Stimulated activated CD4-positive, alpha-beta T cell treated with anti-CD3 and anti-CD28 coated beads, Interleukin-2, amount 100 ng/mL, for 4 hours (primary cell): ENCODE results near the gene OCA2.

Source experiments
- DNase-seq: peaks from one replicate; pipeline ENCODE4 v3.0.0-alpha.2; 2020; ENCODE audit warnings: low read depth

The OCA2 gene

GRCh38 chr15:28118531-28118930 is 19.4 kb upstream of the OCA2 start:
- DNase-seq: no peak

DNA sequence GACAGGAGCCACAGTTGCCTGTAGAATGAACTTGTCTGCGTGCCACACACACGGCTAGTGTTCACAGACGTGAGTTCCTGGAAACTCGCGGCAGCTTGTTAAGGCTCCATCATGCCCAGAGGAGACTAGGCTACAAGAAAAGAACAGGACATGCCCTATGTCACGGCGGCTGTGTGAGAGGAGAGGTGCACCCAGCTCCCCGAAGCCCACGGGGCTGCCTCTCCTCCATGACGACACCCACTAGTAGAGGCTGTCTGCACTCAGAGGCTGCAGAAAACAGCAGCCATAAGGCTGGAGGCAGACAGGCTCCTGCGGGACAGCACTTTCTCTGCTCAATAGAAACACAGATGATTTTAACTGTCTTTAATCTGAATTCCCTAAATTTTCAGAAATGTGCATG is 19.0 kb upstream of the OCA2 start:
- no peak for DNase-seq

DNA sequence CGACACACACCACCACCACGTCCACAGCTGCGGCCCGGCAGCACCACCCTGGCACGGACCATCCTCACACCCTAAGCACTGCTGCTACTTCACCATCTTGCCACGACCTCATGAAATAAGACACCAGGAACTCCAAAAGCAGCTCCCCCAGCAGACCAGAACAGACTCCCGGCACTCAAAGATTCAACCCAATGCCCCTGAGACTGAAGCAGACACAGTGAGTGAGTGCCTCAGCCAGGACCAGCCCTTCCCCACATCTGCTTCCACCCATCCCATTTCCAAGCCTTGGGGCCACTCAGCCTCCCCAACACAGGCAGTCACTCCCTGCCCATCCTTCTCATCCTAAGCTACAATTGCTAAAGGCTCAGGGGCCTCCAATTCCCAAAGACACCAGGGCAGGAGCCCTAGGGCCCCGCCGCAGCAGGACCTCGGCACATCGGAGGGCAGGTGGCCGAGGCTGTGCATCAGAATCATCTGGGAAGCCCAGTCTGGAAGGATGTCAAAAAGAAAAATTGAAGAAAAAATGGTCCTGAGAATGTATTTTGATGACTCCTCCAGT is 18.4 kb upstream of the OCA2 start:
- DNase-seq: no peak

GRCh38 chr15:28116521-28117431 is 17.7 kb upstream of the OCA2 start:
- no peak for DNase-seq

DNA sequence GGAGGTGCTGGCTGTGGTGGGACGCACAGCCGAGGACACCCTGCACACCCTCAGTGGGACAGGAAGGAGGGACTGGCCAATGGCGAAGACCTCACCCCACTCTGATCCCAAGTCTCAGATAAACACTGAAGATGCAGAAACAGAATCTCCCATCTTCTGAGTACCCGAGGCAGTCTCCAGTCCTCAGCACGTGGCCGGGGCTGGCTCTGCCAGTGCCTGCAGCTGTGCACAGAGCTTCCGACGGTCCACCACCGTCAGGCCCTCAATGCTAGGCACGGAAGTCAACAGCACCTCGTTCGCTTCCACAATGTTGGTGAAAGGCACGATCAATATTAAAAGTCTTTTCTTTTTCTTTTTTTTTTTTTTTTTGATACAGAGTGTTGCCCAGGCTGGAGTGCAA is 16.8 kb upstream of the OCA2 start:
- no peak for DNase-seq

GRCh38 chr15:28114721-28115622 is 15.9 kb upstream of the OCA2 start:
- no peak for DNase-seq

GRCh38 chr15:28114114-28114455 is 15.0 kb upstream of the OCA2 start:
- no peak for DNase-seq

DNA sequence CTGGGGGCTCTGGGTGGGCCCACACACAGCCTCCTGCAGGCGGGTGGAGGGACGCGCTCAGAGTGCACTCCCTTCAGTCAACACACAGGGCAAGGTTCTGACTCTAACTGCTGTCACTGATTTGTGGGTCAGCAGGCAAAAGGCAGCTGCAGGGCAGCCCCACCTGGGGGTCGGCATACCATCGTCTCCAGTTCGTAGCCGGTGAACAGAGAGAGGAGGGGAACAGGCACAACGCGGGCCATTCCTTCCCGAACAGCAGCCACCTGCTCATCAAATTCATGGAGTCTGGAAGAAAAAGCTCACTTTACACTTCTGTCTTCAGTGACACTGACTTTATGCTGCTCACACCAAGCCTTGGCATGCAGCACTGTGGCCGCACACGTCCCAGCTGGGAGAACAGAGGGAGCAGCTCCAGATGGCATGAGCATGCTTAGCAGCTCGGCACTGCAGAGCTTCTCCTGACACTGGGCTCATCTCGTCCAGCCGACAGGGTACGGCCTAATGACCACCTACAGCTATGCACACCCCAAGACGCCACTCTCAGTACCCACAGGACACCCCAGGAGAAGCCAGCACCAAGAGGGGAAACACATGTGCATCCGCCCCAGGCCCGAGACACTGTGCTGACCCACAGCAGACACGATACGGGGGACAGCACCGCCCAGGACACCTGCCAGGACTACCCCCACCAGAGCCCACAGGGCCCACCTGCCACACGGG is 14.4 kb upstream of the OCA2 start:
- DNase-seq: no peak

- DNase-seq: no peak
Observed at GRCh38 chr15:28112962-28113361, 13.8 kb upstream of the OCA2 start.

- DNase-seq: no peak
Observed at GRCh38 chr15:28112101-28112760, 13.1 kb upstream of the OCA2 start.

- no peak for DNase-seq
Observed at GRCh38 chr15:28111543-28111942, 12.4 kb upstream of the OCA2 start.

- DNase-seq: no peak
Observed at GRCh38 chr15:28110481-28110881, 11.4 kb upstream of the OCA2 start.

- DNase-seq: no peak
Observed at GRCh38 chr15:28109626-28110455, 10.7 kb upstream of the OCA2 start.

- DNase-seq: no peak
Observed at GRCh38 chr15:28107904-28108275, 8.8 kb upstream of the OCA2 start.

GRCh38 chr15:28107111-28107903 is 8.2 kb upstream of the OCA2 start:
- DNase-seq: no peak

DNA sequence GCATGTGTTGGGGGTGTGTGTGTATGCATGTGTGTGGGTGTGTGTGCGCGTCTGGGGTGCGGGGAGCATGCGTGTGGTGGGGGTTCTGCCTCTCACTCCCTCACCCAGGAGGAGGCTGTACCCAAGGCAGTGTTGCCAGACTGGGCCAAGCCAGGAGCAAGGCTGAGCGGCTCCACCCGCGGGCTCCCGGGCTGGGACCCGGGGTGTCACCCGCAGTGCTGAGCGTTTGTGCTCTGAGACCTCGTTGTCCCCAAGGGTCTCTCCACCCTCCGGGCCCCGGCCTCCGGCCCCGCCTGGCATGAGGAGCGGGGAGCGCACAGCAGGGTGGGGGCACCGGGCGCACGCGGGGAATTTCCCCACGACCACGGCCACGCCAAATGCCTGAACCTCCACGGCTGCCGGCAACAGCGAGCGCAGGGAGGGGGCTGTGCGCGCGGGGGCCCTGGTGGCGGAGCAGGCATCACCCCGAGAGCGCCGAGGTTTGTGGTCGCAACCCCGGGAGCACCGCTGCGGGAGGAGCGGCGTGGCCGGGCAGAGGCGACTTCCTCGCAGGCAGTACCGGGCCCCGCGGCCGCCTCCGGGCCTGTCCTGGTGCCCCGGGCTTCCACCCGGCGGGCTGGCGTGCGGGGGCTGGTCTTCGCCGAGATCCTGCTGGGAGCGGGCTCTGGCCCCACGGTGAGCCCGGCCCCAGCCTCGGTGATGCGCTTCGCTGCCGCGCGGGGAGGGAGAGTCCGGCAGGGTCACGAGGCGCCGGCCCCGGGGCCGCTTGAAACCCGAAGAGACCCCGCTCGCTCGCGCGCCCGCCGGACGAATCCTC is 7.4 kb upstream of the OCA2 start:
- DNase-seq: no peak

DNA sequence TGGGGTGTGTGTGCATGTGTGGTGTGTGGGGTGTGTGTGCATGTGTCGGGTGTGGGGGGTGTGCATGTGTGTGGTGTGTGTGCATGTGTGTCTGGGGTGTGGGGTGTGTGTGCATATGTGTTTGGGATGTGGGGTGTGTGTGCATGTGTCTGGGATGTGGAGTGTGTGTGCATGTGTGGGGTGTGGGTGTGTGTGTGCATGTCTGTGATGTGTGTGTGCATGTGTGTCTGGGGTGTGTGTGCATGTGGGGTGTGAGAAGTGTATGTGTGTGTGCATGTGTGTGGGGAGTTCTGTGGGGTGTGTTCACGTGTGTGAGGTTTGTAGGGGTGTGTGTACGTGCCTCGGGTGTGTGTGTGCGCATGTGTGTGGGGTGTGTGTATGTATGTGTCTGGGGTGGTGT is 6.7 kb upstream of the OCA2 start:
- DNase-seq: no peak

DNA sequence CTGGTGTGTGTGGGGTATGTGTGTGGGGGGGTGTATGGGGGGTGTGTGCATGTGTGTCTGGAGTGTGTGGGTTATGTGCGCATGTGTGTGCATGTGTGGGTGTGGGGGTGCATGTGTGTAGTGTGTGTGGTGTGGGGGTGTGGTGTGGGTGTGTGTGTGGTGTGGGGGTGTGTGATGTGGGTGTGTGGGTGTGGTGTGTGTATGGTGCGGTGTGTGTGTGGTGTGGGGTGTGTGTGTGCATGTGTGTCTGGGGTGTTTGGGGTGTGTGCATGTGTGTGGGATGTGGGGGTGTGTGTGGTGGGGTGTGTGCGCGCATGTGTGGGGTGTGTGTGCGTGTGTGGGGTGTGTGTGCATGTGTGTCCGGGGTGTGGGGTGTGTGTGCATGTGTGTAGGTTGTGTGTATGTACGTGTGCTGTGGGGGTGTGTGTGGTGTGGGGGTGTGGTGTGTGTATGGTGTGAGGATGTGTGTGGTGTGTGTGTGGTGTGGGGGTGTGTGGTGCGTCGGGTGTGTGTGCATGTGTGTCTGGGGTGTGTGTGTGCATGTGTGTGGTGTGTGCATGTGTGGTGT is 6.2 kb upstream of the OCA2 start:
- DNase-seq: no peak

GRCh38 chr15:28104326-28104725 is 5.2 kb upstream of the OCA2 start:
- no peak for DNase-seq
